ENCODE results near the gene AQP6.

AQP6 gene

GRCh38 chr12:49943625-49943960 lies 29.2 kb upstream of the AQP6 start:
- DNase-seq = no peak

GRCh38 chr12:49944046-49944445 lies 28.7 kb upstream of the AQP6 start:
- DNase-seq = no peak

- no peak for DNase-seq
Observed at GRCh38 chr12:49944718-49945117, 28.0 kb upstream of the AQP6 start.

- DNase-seq = peak; percentile 72
Observed at GRCh38 chr12:49945394-49946080, 27.2 kb upstream of the AQP6 start.

GRCh38 chr12:49946086-49946485 lies 26.7 kb upstream of the AQP6 start:
- DNase-seq = no peak

GRCh38 chr12:49946497-49946896 lies 26.2 kb upstream of the AQP6 start:
- DNase-seq = no peak

- no peak for DNase-seq
Observed at GRCh38 chr12:49947593-49948226, 25.0 kb upstream of the AQP6 start.

GRCh38 chr12:49948866-49949845 lies 23.6 kb upstream of the AQP6 start:
- no peak for DNase-seq

GRCh38 chr12:49949866-49950265 lies 22.9 kb upstream of the AQP6 start:
- DNase-seq = no peak

GRCh38 chr12:49950273-49951251 lies 22.2 kb upstream of the AQP6 start, which contains the start of gene AQP2:
TSS of gene AQP2 (plus strand) at chr12:49950737. CDS start at chr12:49950831, 94 bp downstream.
- no peak for DNase-seq

- DNase-seq = no peak
Observed at GRCh38 chr12:49951411-49952240, 21.1 kb upstream of the AQP6 start.

GRCh38 chr12:49952391-49953055 lies 20.2 kb upstream of the AQP6 start:
- DNase-seq = no peak

GRCh38 chr12:49953151-49953550 lies 19.6 kb upstream of the AQP6 start:
- no peak for DNase-seq

GRCh38 chr12:49953961-49954846 lies 18.5 kb upstream of the AQP6 start:
- DNase-seq = no peak

- no peak for DNase-seq
Observed at GRCh38 chr12:49954863-49955830, 17.6 kb upstream of the AQP6 start.

- no peak for DNase-seq
Observed at GRCh38 chr12:49955899-49956662, 16.7 kb upstream of the AQP6 start.
